Mesothelial cell of epicardium (in vitro differentiated cells): Measurements from ENCODE around the gene CPED1. TPM values are rescaled to one million over a fixed set of nuclear protein-coding genes. Genes with fewer than 3 reads are reported as not detected.

Source experiments
- DNase-seq, 2 experiments: peaks; one replicate each; pipeline ENCODE4 v3.0.0; 2021; ENCODE audit warnings: low spot score in 2 of 2; ENCODE audit not compliant: unreplicated experiment in 2 of 2
- H3K27ac Mint-ChIP-seq: 2 replicates; pipeline ENCODE4 v1.8.0; 2021; ENCODE audit warnings: mixed read lengths
- H3K27me3 Mint-ChIP-seq: 2 replicates; pipeline ENCODE4 v1.8.0; 2021; ENCODE audit warnings: low read depth, mixed read lengths
- H3K36me3 Mint-ChIP-seq: 2 replicates; pipeline ENCODE4 v1.8.0; 2021; ENCODE audit warnings: mixed read lengths
- H3K4me1 Mint-ChIP-seq: 2 replicates; pipeline ENCODE4 v1.8.0; 2021; ENCODE audit warnings: mixed read lengths
- H3K4me3 Mint-ChIP-seq: 2 replicates; pipeline ENCODE4 v1.8.0; 2021; ENCODE audit warnings: mild to moderate bottlenecking, moderate library complexity, mixed read lengths
- H3K9me3 Mint-ChIP-seq: 2 replicates; pipeline ENCODE4 v1.8.0; 2021; ENCODE audit warnings: mixed read lengths
- total RNA-seq: library from RNA; stranded (reverse); gene quantifications from 3 replicates; pipeline ENCODE4 v1.2.1, GENCODE V29; 2021
- TF ChIP-seq, protein P1 (sequence below): fragments of 200-600 bp; sonication (generic); IDR thresholded peaks from one replicate; pipeline ENCODE4 v1.5.0; 2021; ENCODE audit warnings: antibody characterized with exemption; ENCODE audit not compliant: unreplicated experiment

Gene CPED1
- total RNA-seq, 1 donor from 2014 or later: 25.6 TPM

- Mint-ChIP-seq H3K27ac (no peak overlapping the region), H3K36me3 (peaks cover 1% of the 10 kb centered on the region), H3K4me1 (peaks cover 10% of the 10 kb centered on the region), H3K27me3 (peaks cover under 1% of the 10 kb centered on the region), H3K4me3 (no peak overlapping the region), H3K9me3 (peaks cover 13% of the 10 kb centered on the region)
- TF ChIP-seq, protein P1, sequence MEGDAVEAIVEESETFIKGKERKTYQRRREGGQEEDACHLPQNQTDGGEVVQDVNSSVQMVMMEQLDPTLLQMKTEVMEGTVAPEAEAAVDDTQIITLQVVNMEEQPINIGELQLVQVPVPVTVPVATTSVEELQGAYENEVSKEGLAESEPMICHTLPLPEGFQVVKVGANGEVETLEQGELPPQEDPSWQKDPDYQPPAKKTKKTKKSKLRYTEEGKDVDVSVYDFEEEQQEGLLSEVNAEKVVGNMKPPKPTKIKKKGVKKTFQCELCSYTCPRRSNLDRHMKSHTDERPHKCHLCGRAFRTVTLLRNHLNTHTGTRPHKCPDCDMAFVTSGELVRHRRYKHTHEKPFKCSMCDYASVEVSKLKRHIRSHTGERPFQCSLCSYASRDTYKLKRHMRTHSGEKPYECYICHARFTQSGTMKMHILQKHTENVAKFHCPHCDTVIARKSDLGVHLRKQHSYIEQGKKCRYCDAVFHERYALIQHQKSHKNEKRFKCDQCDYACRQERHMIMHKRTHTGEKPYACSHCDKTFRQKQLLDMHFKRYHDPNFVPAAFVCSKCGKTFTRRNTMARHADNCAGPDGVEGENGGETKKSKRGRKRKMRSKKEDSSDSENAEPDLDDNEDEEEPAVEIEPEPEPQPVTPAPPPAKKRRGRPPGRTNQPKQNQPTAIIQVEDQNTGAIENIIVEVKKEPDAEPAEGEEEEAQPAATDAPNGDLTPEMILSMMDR: no peak
- no peak for DNase-seq
Observed at GRCh38 chr7:121153411-121153810, 164.9 kb downstream of the CPED1 start.

DNA sequence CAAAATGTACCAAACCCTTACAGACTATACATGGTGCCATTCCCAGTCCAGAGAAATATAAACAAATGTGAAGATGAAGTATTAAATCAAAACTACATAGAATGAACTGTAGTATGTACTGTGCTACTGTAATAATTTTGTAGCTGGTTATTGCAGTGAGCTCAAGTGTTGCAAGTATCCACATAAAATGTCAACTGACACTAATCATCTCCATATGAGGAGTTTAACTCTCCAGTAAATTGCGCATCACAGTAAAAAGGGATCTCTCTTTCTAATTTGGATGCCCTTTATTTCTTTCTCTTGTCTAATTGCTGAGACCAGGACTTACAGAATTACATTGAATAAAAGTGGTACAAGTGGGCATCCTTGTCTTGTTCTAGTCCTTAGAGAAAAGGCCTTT lies 165.5 kb downstream of the CPED1 start:
- TF ChIP-seq, protein P1: no peak
- no peaks in the 10 kb centered on the region for H3K27me3 Mint-ChIP-seq
- H3K36me3 Mint-ChIP-seq: peaks cover 1% of the 10 kb centered on the region
- no peak overlapping the region for H3K27ac Mint-ChIP-seq
- H3K4me3 Mint-ChIP-seq: no peak overlapping the region
- peaks cover 13% of the 10 kb centered on the region for H3K9me3 Mint-ChIP-seq
- no peak for DNase-seq
- H3K4me1 Mint-ChIP-seq: peaks cover 10% of the 10 kb centered on the region

- no peak overlapping the region for H3K4me3 Mint-ChIP-seq
Observed at GRCh38 chr7:121156825-121157224, 168.3 kb downstream of the CPED1 start.

DNA sequence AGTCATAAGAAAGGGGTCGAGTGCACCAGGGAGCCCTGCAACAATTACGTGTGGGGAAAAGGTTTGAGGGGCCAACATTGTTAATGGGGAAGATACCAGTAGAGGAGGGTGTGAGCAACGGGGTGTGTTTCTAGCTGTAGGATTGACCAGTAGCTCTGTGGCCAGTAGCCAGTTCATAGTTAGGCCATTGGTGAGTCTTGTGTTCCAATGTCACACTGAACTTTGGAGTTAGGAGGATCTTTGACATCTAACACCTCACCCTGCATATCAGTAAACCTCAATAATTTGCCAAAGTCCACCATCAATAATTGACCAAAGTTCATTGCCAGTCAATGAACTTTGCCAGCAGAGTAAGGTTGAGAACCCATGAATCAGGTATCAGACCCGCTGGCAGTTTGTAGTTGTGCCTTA lies 168.8 kb downstream of the CPED1 start:
- Mint-ChIP-seq H3K9me3 (peaks cover 13% of the 10 kb centered on the region), H3K36me3 (peaks cover 1% of the 10 kb centered on the region), H3K4me3 (no peak overlapping the region), H3K4me1 (peaks cover 2% of the 10 kb centered on the region), H3K27me3 (no peaks in the 10 kb centered on the region), H3K27ac (no peak overlapping the region)
- no peak for DNase-seq
- TF ChIP-seq, protein P1: no peak

More at GRCh38 chr7:121156825-121157224, 168.3 kb downstream of the CPED1 start:
- DNase-seq: no peak
- Mint-ChIP-seq H3K4me1 (peaks cover 6% of the 10 kb centered on the region), H3K36me3 (peaks cover 1% of the 10 kb centered on the region), H3K9me3 (peaks cover 13% of the 10 kb centered on the region), H3K27ac (no peak overlapping the region), H3K27me3 (no peaks in the 10 kb centered on the region)
- TF ChIP-seq, protein P1: no peak

DNA sequence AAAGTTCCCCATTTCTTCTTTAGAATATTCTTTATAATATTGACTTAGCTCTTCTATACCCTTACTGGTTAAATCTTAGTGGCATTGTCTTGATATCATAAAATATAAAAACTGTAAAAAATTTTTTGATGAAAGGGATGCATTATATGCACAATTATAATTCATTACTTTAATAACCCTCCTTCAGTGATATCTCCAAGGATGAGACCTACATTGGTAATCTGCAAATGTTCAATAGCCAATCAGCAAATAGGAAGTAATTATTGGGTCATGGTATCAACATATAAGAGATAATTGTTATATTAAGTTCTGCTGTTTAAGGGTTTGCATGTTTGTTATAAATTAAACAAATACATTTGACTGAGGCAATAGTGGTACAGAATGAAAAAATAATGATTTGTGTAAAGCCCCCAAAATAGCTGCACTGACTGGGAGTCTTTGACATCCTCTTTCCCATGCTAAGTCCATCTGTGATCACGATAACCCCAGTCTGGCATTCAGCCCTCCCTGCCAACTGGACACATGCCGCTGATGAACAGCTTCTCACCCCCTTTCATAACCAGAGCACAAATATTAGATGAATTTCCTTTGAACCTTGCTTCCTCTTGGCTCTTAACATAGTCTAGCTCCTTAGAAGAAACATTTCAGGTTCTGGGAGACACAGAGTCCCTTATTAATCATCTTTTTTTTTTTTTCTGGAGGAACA lies 169.5 kb downstream of the CPED1 start:
- Mint-ChIP-seq H3K4me3 (no peak overlapping the region), H3K27me3 (no peaks in the 10 kb centered on the region), H3K4me1 (no peaks in the 10 kb centered on the region), H3K9me3 (peaks cover 13% of the 10 kb centered on the region), H3K36me3 (peaks cover 1% of the 10 kb centered on the region), H3K27ac (no peak overlapping the region)
- TF ChIP-seq, protein P1: no peak
- no peak for DNase-seq
